Neural progenitor cell (in vitro differentiated cells): ENCODE results near the gene MACROD2. TPM values are rescaled to one million over a fixed set of nuclear protein-coding genes. Genes with fewer than 3 reads are reported as not detected.

Experiments used
- DNase-seq: peaks from one replicate; pipeline ENCODE4 v3.0.0-alpha.2; 2016; ENCODE audit warnings: low spot score
- H2AFZ ChIP-seq: fragments of 200-600 bp; sonication (generic); replicated peaks from 2 replicates; pipeline ENCODE4 v1.6.1; 2016; ENCODE audit warnings: antibody characterized with exemption
- H3F3A ChIP-seq: fragments of 200-600 bp; sonication (generic); 2 replicates; pipeline ENCODE4 v1.6.1; 2016; ENCODE audit warnings: antibody characterized with exemption, low read depth
- H3K27ac ChIP-seq: fragments of 200-600 bp; sonication (generic); 2 replicates; pipeline ENCODE4 v1.5.1; 2016; ENCODE audit warnings: mild to moderate bottlenecking
- H3K27me3 ChIP-seq: fragments of 200-600 bp; sonication (generic); 2 replicates; pipeline ENCODE4 v1.6.1; 2016; ENCODE audit warnings: mild to moderate bottlenecking, moderate library complexity
- H3K36me3 ChIP-seq: fragments of 200-600 bp; sonication (generic); 2 replicates; pipeline ENCODE4 v1.5.1; 2016
- H3K4me1 ChIP-seq: fragments of 200-600 bp; sonication (generic); 2 replicates; pipeline ENCODE4 v1.6.1; 2016; ENCODE audit warnings: mixed run types
- H3K4me2 ChIP-seq: fragments of 200-600 bp; sonication (generic); 2 replicates; pipeline ENCODE4 v1.6.1; 2016
- H3K4me3 ChIP-seq: fragments of 200-600 bp; sonication (generic); 2 replicates; pipeline ENCODE4 v1.5.1; 2016
- H3K79me2 ChIP-seq: fragments of 200-600 bp; sonication (generic); 2 replicates; pipeline ENCODE4 v1.6.1; 2016; ENCODE audit warnings: low read depth
- H3K9ac ChIP-seq: fragments of 200-600 bp; sonication (generic); 2 replicates; pipeline ENCODE4 v1.6.1; 2016
- H3K9me3 ChIP-seq: fragments of 200-600 bp; sonication (generic); 2 replicates; pipeline ENCODE4 v1.5.1; 2016; ENCODE audit warnings: low read depth
- H4K20me1 ChIP-seq: fragments of 200-600 bp; sonication (generic); 2 replicates; pipeline ENCODE4 v1.6.1; 2016; ENCODE audit warnings: low read depth
- H3K27ac Mint-ChIP-seq: 3 replicates; pipeline ENCODE4 v1.8.0; 2021; ENCODE audit warnings: mixed read lengths
- H3K27me3 Mint-ChIP-seq: 2 replicates; pipeline ENCODE4 v1.8.0; 2022; ENCODE audit warnings: low read depth, mild to moderate bottlenecking, inconsistent platforms, moderate library complexity, mixed read lengths; ENCODE audit not compliant: insufficient read depth
- H3K36me3 Mint-ChIP-seq: 3 replicates; pipeline ENCODE4 v1.8.0; 2021; ENCODE audit warnings: mixed read lengths
- H3K4me1 Mint-ChIP-seq: 3 replicates; pipeline ENCODE4 v1.8.0; 2021; ENCODE audit warnings: mixed read lengths
- H3K4me3 Mint-ChIP-seq: 3 replicates; pipeline ENCODE4 v1.8.0; 2021; ENCODE audit warnings: mild to moderate bottlenecking, moderate library complexity, mixed read lengths
- H3K9me3 Mint-ChIP-seq: 3 replicates; pipeline ENCODE4 v1.8.0; 2020; ENCODE audit warnings: mixed read lengths
- CTCF ChIP-seq: fragments of 200-600 bp; sonication (generic); IDR thresholded peaks from 2 replicates; pipeline ENCODE4 v1.5.1; 2017; ENCODE audit warnings: antibody characterized with exemption, mild to moderate bottlenecking
- EZH2 ChIP-seq: fragments of 200-600 bp; sonication (generic); IDR thresholded peaks from 2 replicates; pipeline ENCODE4 v1.6.1; 2017; ENCODE audit warnings: antibody characterized with exemption, mild to moderate bottlenecking, moderate library complexity
- EZH2phosphoT487 ChIP-seq: fragments of 200-600 bp; sonication (generic); IDR thresholded peaks from 2 replicates; pipeline ENCODE4 v1.6.1; 2017; ENCODE audit warnings: antibody characterized with exemption
- total RNA-seq: library from RNA; depleted of rRNA; stranded (reverse); fragments of >200 nt; gene quantifications from 2 replicates; pipeline ENCODE4 v1.2.3, GENCODE V29; 2015; ENCODE audit warnings: low replicate concordance

Gene MACROD2
- total RNA-seq, 1 donor from 2014 or later: 11.9 TPM

- H3K27ac ChIP-seq: no peak overlapping the region
- H2AFZ ChIP-seq: no peak overlapping the region
- H3K36me3 ChIP-seq: no peaks in the 10 kb centered on the region
- H3K4me3 ChIP-seq: no peak overlapping the region
- TF ChIP-seq CTCF (no peak), EZH2phosphoT487 (no peak), EZH2 (no peak)
- H3K9me3 ChIP-seq: no peaks in the 10 kb centered on the region
- peaks cover 10% of the 10 kb centered on the region for H3F3A ChIP-seq
- no peak for DNase-seq
- no peak overlapping the region for H3K9ac ChIP-seq
- no peak overlapping the region for H3K4me2 ChIP-seq
- no peaks in the 10 kb centered on the region for H3K9me3 Mint-ChIP-seq
- H3K4me1 Mint-ChIP-seq: peaks cover 14% of the 10 kb centered on the region
- no peaks in the 10 kb centered on the region for H4K20me1 ChIP-seq
- no peaks in the 10 kb centered on the region for H3K79me2 ChIP-seq
- H3K36me3 Mint-ChIP-seq: no peaks in the 10 kb centered on the region
- no peak overlapping the region for H3K27ac Mint-ChIP-seq
- no peaks in the 10 kb centered on the region for H3K27me3 ChIP-seq
- no peak overlapping the region for H3K4me3 Mint-ChIP-seq
- H3K4me1 ChIP-seq: peaks cover 25% of the 10 kb centered on the region
- H3K27me3 Mint-ChIP-seq: no peaks in the 10 kb centered on the region
Measured at GRCh38 chr20:14573676-14574075, 578.4 kb downstream of the MACROD2 start.

- Mint-ChIP-seq H3K36me3 (no peaks in the 10 kb centered on the region), H3K9me3 (no peaks in the 10 kb centered on the region)
- no peak overlapping the region for H3K27ac ChIP-seq
Measured at GRCh38 chr20:14576196-14576877, 581.0 kb downstream of the MACROD2 start.

GRCh38 chr20:14580418-14581074, 585.2 kb downstream of the MACROD2 start:
- Histone ChIP-seq H3K79me2 (no peaks in the 10 kb centered on the region), H3K4me3 (no peak overlapping the region), H3K27me3 (no peaks in the 10 kb centered on the region), H2AFZ (no peak overlapping the region), H3K4me2 (no peak overlapping the region), H3K9ac (no peak overlapping the region), H3K27ac (no peak overlapping the region), H3K4me1 (peaks cover 19% of the 10 kb centered on the region), H4K20me1 (no peaks in the 10 kb centered on the region), H3K9me3 (no peaks in the 10 kb centered on the region), H3K36me3 (no peaks in the 10 kb centered on the region), H3F3A (no peaks in the 10 kb centered on the region)
- H3K4me1 Mint-ChIP-seq: peaks cover 4% of the 10 kb centered on the region
- H3K36me3 Mint-ChIP-seq: no peaks in the 10 kb centered on the region
- peaks cover 2% of the 10 kb centered on the region for H3K27me3 Mint-ChIP-seq
- TF ChIP-seq CTCF: no peak
- TF ChIP-seq EZH2: no peak
- TF ChIP-seq EZH2phosphoT487: no peak
- no peak overlapping the region for H3K4me3 Mint-ChIP-seq
- H3K27ac Mint-ChIP-seq: no peak overlapping the region
- H3K9me3 Mint-ChIP-seq: no peaks in the 10 kb centered on the region
- DNase-seq: no peak

More at GRCh38 chr20:14576196-14576877, 581.0 kb downstream of the MACROD2 start:
- TF ChIP-seq EZH2: no peak
- no peak for TF ChIP-seq CTCF
- no peak for TF ChIP-seq EZH2phosphoT487
- Histone ChIP-seq H3K27me3 (no peaks in the 10 kb centered on the region), H3K4me1 (peaks cover 13% of the 10 kb centered on the region), H3K9me3 (no peaks in the 10 kb centered on the region), H3K4me2 (no peak overlapping the region), H3K36me3 (no peaks in the 10 kb centered on the region), H3F3A (no peaks in the 10 kb centered on the region), H3K4me3 (no peak overlapping the region), H3K79me2 (no peaks in the 10 kb centered on the region), H3K9ac (no peak overlapping the region), H4K20me1 (no peaks in the 10 kb centered on the region), H2AFZ (peak overlapping the region; percentile 21)
- H3K27me3 Mint-ChIP-seq: no peaks in the 10 kb centered on the region
- H3K4me3 Mint-ChIP-seq: no peak overlapping the region
- peaks cover 4% of the 10 kb centered on the region for H3K4me1 Mint-ChIP-seq
- no peak overlapping the region for H3K27ac Mint-ChIP-seq
- DNase-seq: no peak
